Thoracic aorta (tissue), 2 donors: ENCODE data around the gene NCKAP5. TPM values are rescaled to one million over a fixed set of nuclear protein-coding genes. Genes with fewer than 3 reads are reported as not detected.

Experiments used
- ATAC-seq: fragments of 150-250 bp; one replicate; pipeline ENCODE4 v1.8.0; 2017; ENCODE audit warnings: low read depth; ENCODE audit not compliant: insufficient number of reproducible peaks, low FRiP score
- DNase-seq: peaks from one replicate; pipeline ENCODE4 v3.0.0-alpha.2; 2020; ENCODE audit warnings: low spot score
- H3K27ac ChIP-seq, 2 donors: fragments of 200-600 bp; sonication (generic); 1 replicate in 1 of 2; 2 replicates in 1 of 2; pipeline ENCODE4 v1.5.1; 2016; ENCODE audit warnings: mild to moderate bottlenecking in 2 of 2, moderate library complexity in 2 of 2
- H3K27me3 ChIP-seq: fragments of 200-600 bp; sonication (generic); replicated peaks from 2 replicates; pipeline ENCODE4 v1.6.0; 2016; ENCODE audit warnings: mild to moderate bottlenecking; ENCODE audit not compliant: insufficient read depth
- H3K36me3 ChIP-seq: fragments of 200-600 bp; sonication (generic); one replicate; pipeline ENCODE4 v1.5.1; 2016
- H3K4me1 ChIP-seq, 2 donors: fragments of 200-600 bp; sonication (generic); 1 replicate in 1 of 2; 2 replicates in 1 of 2; pipeline versions ENCODE4 v1.5.1 to v1.6.0; 2016; ENCODE audit warnings: low read depth in 2 of 2, mild to moderate bottlenecking in 1 of 2; ENCODE audit not compliant: control insufficient read depth in 1 of 2
- H3K4me3 ChIP-seq: fragments of 200-600 bp; sonication (generic); 2 replicates; pipeline ENCODE4 v1.5.1; 2016; ENCODE audit warnings: mild to moderate bottlenecking
- H3K9me3 ChIP-seq: fragments of 200-600 bp; sonication (generic); 2 replicates; pipeline ENCODE4 v1.5.1; 2016
- CTCF ChIP-seq: fragments of 200-600 bp; sonication (generic); IDR thresholded peaks from one replicate; pipeline ENCODE4 v1.5.1; 2019; ENCODE audit warnings: antibody characterized with exemption
- total RNA-seq, 2 donors: library from RNA; depleted of rRNA; stranded (reverse); fragments of >200 nt; gene quantifications; one replicate each; pipeline versions ENCODE4 v1.1.0 to v1.2.3, GENCODE V29; 2016

Gene NCKAP5
- total RNA-seq, 2 donors from 2014 or later, result 1.2 to 1.9 TPM

GRCh38 chr2:132646540-132647108 lies 921.6 kb downstream of the NCKAP5 start:
- H3K4me3 ChIP-seq, result no peak overlapping the region
- no peaks in the 10 kb centered on the region for H3K9me3 ChIP-seq
- H3K27ac ChIP-seq, result no peak overlapping the region
- no peak for TF ChIP-seq CTCF
- DNase-seq, result no peak
- no peak for ATAC-seq
- no peaks in the 10 kb centered on the region for H3K36me3 ChIP-seq
- no peaks in the 10 kb centered on the region for H3K4me1 ChIP-seq
- no peaks in the 10 kb centered on the region for H3K27me3 ChIP-seq

GRCh38 chr2:132645722-132646539 lies 922.3 kb downstream of the NCKAP5 start:
- TF ChIP-seq CTCF, result no peak
- no peak overlapping the region for H3K27ac ChIP-seq
- no peaks in the 10 kb centered on the region for H3K4me1 ChIP-seq
- no peaks in the 10 kb centered on the region for H3K9me3 ChIP-seq
- ATAC-seq (no peak), DNase-seq (no peak)
- no peak overlapping the region for H3K4me3 ChIP-seq
- H3K27me3 ChIP-seq, result no peaks in the 10 kb centered on the region
- H3K36me3 ChIP-seq, result no peaks in the 10 kb centered on the region

- ATAC-seq (no peak), DNase-seq (no peak)
- Histone ChIP-seq H3K4me1 (no peaks in the 10 kb centered on the region), H3K27ac (no peak overlapping the region), H3K4me3 (no peak overlapping the region), H3K36me3 (no peaks in the 10 kb centered on the region), H3K9me3 (no peaks in the 10 kb centered on the region), H3K27me3 (no peaks in the 10 kb centered on the region)
- no peak for TF ChIP-seq CTCF
Observed at GRCh38 chr2:132645176-132645575, 923.1 kb downstream of the NCKAP5 start.

GRCh38 chr2:132642415-132642814 lies 925.8 kb downstream of the NCKAP5 start:
- H3K36me3 ChIP-seq, result no peaks in the 10 kb centered on the region
- no peak for TF ChIP-seq CTCF
- H3K27me3 ChIP-seq, result no peaks in the 10 kb centered on the region
- no peaks in the 10 kb centered on the region for H3K4me1 ChIP-seq
- ATAC-seq, result no peak
- no peak overlapping the region for H3K27ac ChIP-seq
- no peak for DNase-seq
- H3K9me3 ChIP-seq, result no peaks in the 10 kb centered on the region
- H3K4me3 ChIP-seq, result no peak overlapping the region

GRCh38 chr2:132641819-132642218 lies 926.4 kb downstream of the NCKAP5 start:
- DNase-seq, result no peak
- Histone ChIP-seq H3K27me3 (no peaks in the 10 kb centered on the region), H3K4me3 (no peak overlapping the region), H3K36me3 (no peaks in the 10 kb centered on the region), H3K27ac (no peak overlapping the region), H3K9me3 (no peaks in the 10 kb centered on the region), H3K4me1 (no peaks in the 10 kb centered on the region)
- no peak for ATAC-seq
- TF ChIP-seq CTCF, result no peak
